Nephron progenitor cell (in vitro differentiated cells): ENCODE measurements around the gene DOCK3.

Source experiments
- DNase-seq: peaks from one replicate; pipeline ENCODE4 v3.0.0; 2021
- H3K27ac Mint-ChIP-seq: 2 replicates; pipeline ENCODE4 v1.8.0; 2021; ENCODE audit warnings: mild to moderate bottlenecking, moderate library complexity, mixed read lengths
- H3K27me3 Mint-ChIP-seq: 2 replicates; pipeline ENCODE4 v1.8.0; 2021; ENCODE audit warnings: mild to moderate bottlenecking, low read depth, mixed read lengths; ENCODE audit not compliant: poor library complexity
- H3K36me3 Mint-ChIP-seq: 2 replicates; pipeline ENCODE4 v1.8.0; 2021; ENCODE audit warnings: low read depth, mixed read lengths
- H3K4me1 Mint-ChIP-seq: 2 replicates; pipeline ENCODE4 v1.8.0; 2021; ENCODE audit warnings: mixed read lengths
- H3K4me3 Mint-ChIP-seq: 2 replicates; pipeline ENCODE4 v1.8.0; 2021; ENCODE audit warnings: mild to moderate bottlenecking, moderate library complexity, mixed read lengths
- H3K9me3 Mint-ChIP-seq: 2 replicates; pipeline ENCODE4 v1.8.0; 2021; ENCODE audit warnings: mild to moderate bottlenecking, moderate library complexity, mixed read lengths
- CTCF ChIP-seq: fragments of 200-600 bp; sonication (generic); IDR thresholded peaks from 2 replicates; pipeline ENCODE4 v1.5.0; 2021; ENCODE audit warnings: antibody characterized with exemption

Gene DOCK3

GRCh38 chr3:51332156-51332555, 657.4 kb downstream of the DOCK3 start:
- H3K27ac Mint-ChIP-seq = no peak overlapping the region
- DNase-seq = no peak
- no peak for TF ChIP-seq CTCF
- no peak overlapping the region for H3K4me3 Mint-ChIP-seq
- H3K4me1 Mint-ChIP-seq = peaks cover 9% of the 10 kb centered on the region
- no peaks in the 10 kb centered on the region for H3K9me3 Mint-ChIP-seq
- no peaks in the 10 kb centered on the region for H3K27me3 Mint-ChIP-seq
- H3K36me3 Mint-ChIP-seq = no peaks in the 10 kb centered on the region

- no peaks in the 10 kb centered on the region for H3K36me3 Mint-ChIP-seq
- DNase-seq = no peak
- no peak overlapping the region for H3K4me3 Mint-ChIP-seq
- H3K9me3 Mint-ChIP-seq = no peaks in the 10 kb centered on the region
- no peak overlapping the region for H3K27ac Mint-ChIP-seq
- no peaks in the 10 kb centered on the region for H3K27me3 Mint-ChIP-seq
- H3K4me1 Mint-ChIP-seq = peaks cover 9% of the 10 kb centered on the region
- no peak for TF ChIP-seq CTCF
Measured at GRCh38 chr3:51333021-51333420, 658.3 kb downstream of the DOCK3 start.

GRCh38 chr3:51336261-51336660, 661.5 kb downstream of the DOCK3 start:
- Mint-ChIP-seq H3K27me3 (no peaks in the 10 kb centered on the region), H3K4me1 (peaks cover 22% of the 10 kb centered on the region), H3K4me3 (no peak overlapping the region), H3K27ac (peak overlapping the region; percentile 15), H3K36me3 (no peaks in the 10 kb centered on the region), H3K9me3 (no peaks in the 10 kb centered on the region)
- no peak for DNase-seq
- no peak for TF ChIP-seq CTCF

GRCh38 chr3:51337666-51338065, 662.9 kb downstream of the DOCK3 start:
- peaks cover 22% of the 10 kb centered on the region for H3K4me1 Mint-ChIP-seq
- no peaks in the 10 kb centered on the region for H3K36me3 Mint-ChIP-seq
- no peaks in the 10 kb centered on the region for H3K9me3 Mint-ChIP-seq
- H3K27ac Mint-ChIP-seq = peak overlapping the region; percentile 61
- H3K4me3 Mint-ChIP-seq = no peak overlapping the region
- no peak for DNase-seq
- no peak for TF ChIP-seq CTCF
- no peaks in the 10 kb centered on the region for H3K27me3 Mint-ChIP-seq

GRCh38 chr3:51338632-51339031, 663.9 kb downstream of the DOCK3 start:
- Mint-ChIP-seq H3K27me3 (no peaks in the 10 kb centered on the region), H3K4me3 (no peak overlapping the region), H3K4me1 (peaks cover 22% of the 10 kb centered on the region), H3K27ac (no peak overlapping the region), H3K36me3 (no peaks in the 10 kb centered on the region), H3K9me3 (no peaks in the 10 kb centered on the region)
- no peak for DNase-seq
- TF ChIP-seq CTCF = no peak

GRCh38 chr3:51340013-51340829, 665.5 kb downstream of the DOCK3 start:
- Mint-ChIP-seq H3K9me3 (no peaks in the 10 kb centered on the region), H3K4me1 (peaks cover 14% of the 10 kb centered on the region), H3K27me3 (peaks cover 6% of the 10 kb centered on the region), H3K36me3 (no peaks in the 10 kb centered on the region), H3K27ac (no peak overlapping the region), H3K4me3 (no peak overlapping the region)
- TF ChIP-seq CTCF = no peak
- DNase-seq = no peak
